Activated CD8-positive, alpha-beta T cell treated with anti-CD3 and anti-CD28 coated beads for 36 hours (primary cell): Measurements from ENCODE around the gene PROM1. TPM values are rescaled to one million over a fixed set of nuclear protein-coding genes. Genes with fewer than 3 reads are reported as not detected.

ENCODE experiments used
- ATAC-seq: fragments of 200-7000 bp; cut with Tn5 transposase; one replicate; pipeline ENCODE4 v1.10.0; 2021; ENCODE audit warnings: mild to moderate bottlenecking, moderate library complexity
- CTCF ChIA-PET: fragments of 350-600 bp; sonication (Branson Sonifier 250); formaldehyde crosslinking; loops from one replicate; lab custom pipeline; 2021; ENCODE audit warnings: antibody characterized with exemption; lab: Charles Lee
- POLR2A ChIA-PET: fragments of 350-600 bp; sonication (Branson Sonifier 250); formaldehyde crosslinking; loops from one replicate; lab custom pipeline; 2021; ENCODE audit warnings: antibody characterized with exemption; lab: Charles Lee
- DNase-seq: peaks from one replicate; pipeline ENCODE4 v3.0.0-alpha.2; 2020
- H3K27ac Mint-ChIP-seq: one replicate; pipeline ENCODE4 v1.8.0; 2021; ENCODE audit warnings: mild to moderate bottlenecking, mixed read lengths
- H3K27me3 Mint-ChIP-seq: one replicate; pipeline ENCODE4 v1.8.0; 2021; ENCODE audit warnings: mixed read lengths
- H3K36me3 Mint-ChIP-seq: one replicate; pipeline ENCODE4 v1.8.0; 2021; ENCODE audit warnings: low read depth, mixed read lengths
- H3K4me1 Mint-ChIP-seq: one replicate; pipeline ENCODE4 v1.8.0; 2021; ENCODE audit warnings: low read depth, mixed read lengths
- H3K4me3 Mint-ChIP-seq: one replicate; pipeline ENCODE4 v1.8.0; 2021; ENCODE audit warnings: mild to moderate bottlenecking, moderate library complexity, mixed read lengths
- H3K9me3 Mint-ChIP-seq: one replicate; pipeline ENCODE4 v1.8.0; 2021; ENCODE audit warnings: mixed read lengths
- CTCF ChIP-seq: fragments of 200-600 bp; IDR thresholded peaks from one replicate; pipeline ENCODE4 v1.8.0; 2022; ENCODE audit warnings: antibody characterized with exemption, mild to moderate bottlenecking
- intact Hi-C: fragments of 100-400 bp; cut with micrococcal nuclease; formaldehyde crosslinking; loops from one replicate; pipeline ENCODE4 v1.10.0; 2022
- total RNA-seq, 2 experiments: library from RNA; stranded (reverse); gene quantifications; one replicate each; pipeline ENCODE4 v1.2.3, GENCODE V29; 2021

PROM1 gene
- total RNA-seq, 2 experiments from 2014 or later: 0.22 TPM; not detected in 1

GRCh38 chr4:16006771-16007446, 76.9 kb downstream of the PROM1 start:
- H3K27ac Mint-ChIP-seq: no peak overlapping the region
- no peak overlapping the region for H3K4me3 Mint-ChIP-seq
- CTCF ChIA-PET: interaction anchor here (1.1 to 3.0 kb wide), 5 partner anchors 51 to 550 kb away, joined by 3 to 18 read pairs (median 4); no protein-coding TSS in a partner anchor
- no peaks in the 10 kb centered on the region for H3K9me3 Mint-ChIP-seq
- no peaks in the 10 kb centered on the region for H3K4me1 Mint-ChIP-seq
- intact Hi-C loops: no loop called here
- POLR2A ChIA-PET: no interaction called here
- no peak for TF ChIP-seq CTCF
- ATAC-seq (no peak), DNase-seq (no peak)
- H3K27me3 Mint-ChIP-seq: peaks cover 2% of the 10 kb centered on the region
- H3K36me3 Mint-ChIP-seq: no peaks in the 10 kb centered on the region

DNA sequence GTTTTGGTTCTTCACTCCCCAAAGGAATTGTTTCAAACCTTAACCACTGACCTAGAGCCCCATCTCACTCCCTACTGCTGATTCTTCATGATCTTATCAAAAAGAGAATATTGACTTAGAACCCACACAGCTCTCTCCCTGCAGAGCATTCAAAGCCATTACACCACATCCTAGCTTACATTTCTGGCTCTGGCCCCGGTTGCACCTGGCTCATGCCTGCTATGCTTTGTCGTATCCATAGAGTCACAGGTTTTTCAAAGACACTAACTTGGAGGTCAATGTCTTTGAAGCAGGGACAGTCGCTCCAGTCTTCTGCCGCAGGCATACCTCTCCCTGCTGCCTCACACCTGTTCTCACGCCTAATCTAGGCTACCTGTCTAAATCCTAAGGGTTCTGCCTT, 78.1 kb downstream of the PROM1 start:
- ChIA-PET POLR2A (interaction anchor here (0.5 kb wide), 1 partner anchor 187 kb away, joined by 3 read pairs; no protein-coding TSS in a partner anchor), CTCF (interaction anchor here (0.8 to 3.0 kb wide), 9 partner anchors 16 to 549 kb away, joined by 3 to 18 read pairs (median 5); partner anchors contain the start of gene FGFBP2)
- H3K27me3 Mint-ChIP-seq: peaks cover 2% of the 10 kb centered on the region
- no peak overlapping the region for H3K4me3 Mint-ChIP-seq
- intact Hi-C loops: no loop called here
- TF ChIP-seq CTCF: no peak
- H3K36me3 Mint-ChIP-seq: no peaks in the 10 kb centered on the region
- no peak for ATAC-seq
- no peaks in the 10 kb centered on the region for H3K9me3 Mint-ChIP-seq
- H3K4me1 Mint-ChIP-seq: no peaks in the 10 kb centered on the region
- DNase-seq: no peak
- H3K27ac Mint-ChIP-seq: no peak overlapping the region

- TF ChIP-seq CTCF: peak; percentile 77
- Mint-ChIP-seq H3K27ac (no peak overlapping the region), H3K27me3 (no peaks in the 10 kb centered on the region), H3K4me3 (no peak overlapping the region), H3K9me3 (no peaks in the 10 kb centered on the region), H3K4me1 (peaks cover 3% of the 10 kb centered on the region), H3K36me3 (no peaks in the 10 kb centered on the region)
- CTCF ChIA-PET: interaction anchor here (0.6 to 3.9 kb wide), 41 partner anchors 9 to 291 kb away, joined by 3 to 55 read pairs (median 4); partner anchors contain the start of gene FGFBP2
- POLR2A ChIA-PET: interaction anchor here (1.0 kb wide), 1 partner anchor 9 kb away, joined by 3 read pairs; no protein-coding TSS in a partner anchor
- ATAC-seq: peak; percentile 96
- intact Hi-C loops: loop anchor here (2.0 to 5.0 kb wide), 3 partner anchors 39 to 194 kb away; partner anchors contain the start of gene FGFBP2
- peak; percentile 73 for DNase-seq
These were observed 82.4 kb downstream of the PROM1 start for GRCh38 chr4:16001484-16001858.

- ChIA-PET POLR2A (interaction anchor here (1.0 kb wide), 1 partner anchor 10 kb away, joined by 3 read pairs; no protein-coding TSS in a partner anchor), CTCF (interaction anchor here (0.6 to 3.9 kb wide), 31 partner anchors 8 to 291 kb away, joined by 3 to 55 read pairs (median 5); partner anchors contain the start of gene FGFBP2)
- intact Hi-C loops: loop anchor here (2.0 to 5.0 kb wide), 3 partner anchors 38 to 194 kb away; partner anchors contain the start of gene FGFBP2
- no peaks in the 10 kb centered on the region for H3K9me3 Mint-ChIP-seq
- ATAC-seq (peak; percentile 13), DNase-seq (no peak)
- no peak for TF ChIP-seq CTCF
- H3K27me3 Mint-ChIP-seq: no peaks in the 10 kb centered on the region
- H3K4me1 Mint-ChIP-seq: peaks cover 3% of the 10 kb centered on the region
- no peak overlapping the region for H3K4me3 Mint-ChIP-seq
- no peak overlapping the region for H3K27ac Mint-ChIP-seq
- H3K36me3 Mint-ChIP-seq: no peaks in the 10 kb centered on the region
These were observed 82.9 kb downstream of the PROM1 start for GRCh38 chr4:16000708-16001483.
